ENCODE data around the gene FCHO2. TPM values are rescaled to one million over a fixed set of nuclear protein-coding genes. Genes with fewer than 3 reads are reported as not detected.
A peak's percentile ranks its signal among the peaks of the same experiment; 100 is the strongest.

The FCHO2 gene
- total and polyA plus RNA-seq, 2 of the 4 experiments (the other 2 are of a cell fraction): 6.1 to 23.5 TPM

DNA sequence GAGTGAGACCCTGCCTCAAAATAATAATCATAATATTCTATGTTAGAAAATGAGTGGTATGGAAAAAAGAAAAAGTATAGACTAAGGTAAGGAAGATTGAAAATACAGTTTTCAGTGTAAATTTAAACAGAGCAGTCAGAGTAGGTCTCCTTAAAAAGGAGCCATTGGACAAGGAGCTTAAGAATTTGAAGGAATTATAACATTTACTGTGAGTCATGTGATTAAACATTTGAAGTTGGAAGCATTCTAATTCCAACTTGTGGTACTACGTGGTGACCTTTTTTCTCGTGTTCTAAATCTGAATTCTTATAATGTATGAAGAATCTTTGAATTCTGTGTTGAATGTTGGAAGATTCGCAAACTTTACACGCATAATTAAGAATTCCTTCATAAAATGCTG is 125.3 kb downstream of the FCHO2 start:
- in situ Hi-C loops (cut with MboI; ENCODE audit: low sequenced_read_pairs) (loop anchor here (5.0 to 10.0 kb wide), 2 partner anchors 126 to 364 kb away; partner anchors contain the start of gene FOXD1), intact Hi-C loops (cut with micrococcal nuclease) (no loop called here), dilution Hi-C loops (cut with HindIII; ENCODE audit: low sequenced_read_pairs, unreplicated experiment) (no loop called here)
- no peak overlapping the region for H2BK5ac ChIP-seq (ENCODE audit: low read depth, low read length, poor library complexity, severe bottlenecking)
- DNase-seq: no peak
- H4K20me1 ChIP-seq (ENCODE audit: insufficient read depth, low read length): no peaks in the 10 kb centered on the region
- H3K56ac ChIP-seq (ENCODE audit: extremely low read depth, insufficient read depth, low read length): no peak overlapping the region
- no peak overlapping the region for H2BK15ac ChIP-seq (ENCODE audit: low read depth, low read length)
- no peaks in the 10 kb centered on the region for H3K9me1 ChIP-seq (ENCODE audit: insufficient read depth, low read length)
- no peak overlapping the region for H2AFZ ChIP-seq (replicated peaks; ENCODE audit: low read length, poor library complexity)
- peak; percentile 56; the same call in 1 of the 2 replicates for ATAC-seq (ENCODE audit: low read depth)
- H3K4ac ChIP-seq (ENCODE audit: low read depth, low read length): no peak overlapping the region
- no peaks in the 10 kb centered on the region for H3K9me3 ChIP-seq (ENCODE audit: control insufficient read depth, insufficient read depth, low read length)
- H4K8ac ChIP-seq (ENCODE audit: low read depth in 2 of 2, low read length in 2 of 2): no peak overlapping the region
- TF ChIP-seq USF2 (IDR thresholded peaks at IDR 0.05; ENCODE audit: low read depth, low read length) (0 out of 2 replicates have a peak, but pooled peaks have one; percentile 5), MAFK (IDR thresholded peaks at IDR 0.05; ENCODE audit: low read depth, low read length) (no peak)
- H3K23ac ChIP-seq (ENCODE audit: low read depth, low read length): no peak overlapping the region
- no peak overlapping the region for H3K18ac ChIP-seq (ENCODE audit: low read depth, low read length)
- no peak overlapping the region for H4K91ac ChIP-seq (ENCODE audit: insufficient read depth, low read depth, low read length)
- H2AK5ac ChIP-seq (ENCODE audit: low read depth, low read length): no peak overlapping the region
- H3K4me1 ChIP-seq (ENCODE audit: control insufficient read depth, insufficient read depth, low read length): no peaks in the 10 kb centered on the region; the same call in 1 of the 2 replicates
- no peak overlapping the region for H2BK20ac ChIP-seq (ENCODE audit: low read depth, low read length)
- no TSS peak for BruUV-seq (replicated peaks)
- ChIA-PET POLR2A (ENCODE audit: unreplicated experiment) (no interaction called here), CTCF (interaction anchor here (0.9 to 1.2 kb wide), 2 partner anchors 125 to 370 kb away, joined by 3 to 6 read pairs; no protein-coding TSS in a partner anchor)
- no peaks in the 10 kb centered on the region for H3K79me1 ChIP-seq (ENCODE audit: low read depth in 1 of 2, low read length in 2 of 2)
- H3K4me3 ChIP-seq (ENCODE audit: insufficient read depth, low read depth, low read length): no peak overlapping the region
- H3K4me2 ChIP-seq (ENCODE audit: low read depth, low read length): no peak overlapping the region
- no peak overlapping the region for H3K27ac ChIP-seq (ENCODE audit: insufficient read depth, low read length)
- no peak overlapping the region for H2AK9ac ChIP-seq (replicated peaks; ENCODE audit: low read depth, low read length, poor library complexity)
- H3K36me3 ChIP-seq (ENCODE audit: control insufficient read depth, insufficient read depth, low read length): 0 out of 2 replicates have a peak, but pooled peaks cover 1% of the 10 kb centered on the region
- no CpG with 5 or more reads among the region's 4 CpGs for WGBS, 2 experiments (ENCODE audit: extremely low coverage in 2 of 2, insufficient read length in 1 of 2)
- no peak overlapping the region for H3K14ac ChIP-seq (replicated peaks; ENCODE audit: low read depth, low read length)
- H4K5ac ChIP-seq (ENCODE audit: low read depth, low read length): no peak overlapping the region
- H2BK120ac ChIP-seq (ENCODE audit: low read depth, low read length): no peak overlapping the region
- H3K27me3 ChIP-seq (ENCODE audit: control insufficient read depth, insufficient read depth, low read length): no peaks in the 10 kb centered on the region
- no peak overlapping the region for H3K9ac ChIP-seq (ENCODE audit: low read depth, low read length)

Measured in IMR-90 (cell line).